Breast epithelium (tissue), 3 donors: Measurements from ENCODE around the gene NCAPG2.

Experiments used
- CTCF ChIP-seq, 3 donors: fragments of 450-650 bp; IDR thresholded peaks; one replicate each; pipeline ENCODE4 v1.5.1; 2016 to 2017; ENCODE audit warnings: antibody characterized with exemption in 3 of 3, mild to moderate bottlenecking in 3 of 3, moderate library complexity in 3 of 3
- POLR2A ChIP-seq: fragments of 450-650 bp; IDR thresholded peaks from one replicate; pipeline ENCODE4 v1.6.1; 2016; ENCODE audit warnings: antibody characterized with exemption, mild to moderate bottlenecking, moderate library complexity

- TF ChIP-seq CTCF (IDR thresholded peaks at IDR 0.05) (no peak), POLR2A (no peak)
Measured at GRCh38 chr7:158638001-158638400, 66.6 kb downstream of the NCAPG2 start.
